ENCODE data around the gene MAN1A2.

The MAN1A2 gene

GRCh38 chr1:117387060-117387633 lies 19.9 kb downstream of the MAN1A2 start:
- Histone ChIP-seq H3K9ac (ENCODE audit: low read length) (no peak overlapping the region), H3K9me3 (ENCODE audit: control insufficient read depth, low read length) (peaks cover 13% of the 10 kb centered on the region), H3K4me3 (ENCODE audit: low read length) (no peak overlapping the region), H3K27me3 (replicated peaks; ENCODE audit: control insufficient read depth, insufficient read depth, low read length) (no peaks in the 10 kb centered on the region), H3K4me1 (ENCODE audit: control insufficient read depth, insufficient read depth, low read length) (no peaks in the 10 kb centered on the region), H3K36me3 (ENCODE audit: control insufficient read depth, insufficient read depth, low read length, severe bottlenecking) (no peaks in the 10 kb centered on the region)
- no peak for DNase-seq (ENCODE audit: low read depth)

GRCh38 chr1:117388328-117388727 lies 21.1 kb downstream of the MAN1A2 start:
- H3K9ac ChIP-seq (ENCODE audit: low read length): no peak overlapping the region
- H3K27me3 ChIP-seq (replicated peaks; ENCODE audit: control insufficient read depth, insufficient read depth, low read length): no peaks in the 10 kb centered on the region
- DNase-seq (ENCODE audit: low read depth): no peak
- no peaks in the 10 kb centered on the region for H3K36me3 ChIP-seq (ENCODE audit: control insufficient read depth, insufficient read depth, low read length, severe bottlenecking)
- H3K4me3 ChIP-seq (ENCODE audit: low read length): no peak overlapping the region
- peaks cover 5% of the 10 kb centered on the region for H3K4me1 ChIP-seq (ENCODE audit: control insufficient read depth, insufficient read depth, low read length)
- peaks cover 13% of the 10 kb centered on the region for H3K9me3 ChIP-seq (ENCODE audit: control insufficient read depth, low read length)

GRCh38 chr1:117389284-117389683 lies 22.0 kb downstream of the MAN1A2 start:
- peaks cover 8% of the 10 kb centered on the region for H3K9me3 ChIP-seq (ENCODE audit: control insufficient read depth, low read length)

GRCh38 chr1:117389779-117390178 lies 22.5 kb downstream of the MAN1A2 start:
- Histone ChIP-seq H3K27me3 (replicated peaks; ENCODE audit: control insufficient read depth, insufficient read depth, low read length) (no peaks in the 10 kb centered on the region), H3K4me1 (ENCODE audit: control insufficient read depth, insufficient read depth, low read length) (peaks cover 5% of the 10 kb centered on the region), H3K9me3 (ENCODE audit: control insufficient read depth, low read length) (peaks cover 3% of the 10 kb centered on the region), H3K4me3 (ENCODE audit: low read length) (no peak overlapping the region), H3K9ac (ENCODE audit: low read length) (no peak overlapping the region), H3K36me3 (ENCODE audit: control insufficient read depth, insufficient read depth, low read length, severe bottlenecking) (no peaks in the 10 kb centered on the region)
- DNase-seq (ENCODE audit: low read depth): no peak

More at GRCh38 chr1:117389284-117389683, 22.0 kb downstream of the MAN1A2 start:
- Histone ChIP-seq H3K36me3 (ENCODE audit: control insufficient read depth, insufficient read depth, low read length, severe bottlenecking) (no peaks in the 10 kb centered on the region), H3K4me1 (ENCODE audit: control insufficient read depth, insufficient read depth, low read length) (peaks cover 5% of the 10 kb centered on the region), H3K27me3 (replicated peaks; ENCODE audit: control insufficient read depth, insufficient read depth, low read length) (no peaks in the 10 kb centered on the region), H3K4me3 (ENCODE audit: low read length) (no peak overlapping the region), H3K9ac (ENCODE audit: low read length) (no peak overlapping the region)
- DNase-seq (ENCODE audit: low read depth): no peak

- no peak overlapping the region for H3K4me3 ChIP-seq (ENCODE audit: low read length)
- H3K27me3 ChIP-seq (replicated peaks; ENCODE audit: control insufficient read depth, insufficient read depth, low read length): no peaks in the 10 kb centered on the region
- H3K9ac ChIP-seq (ENCODE audit: low read length): no peak overlapping the region
- no peaks in the 10 kb centered on the region for H3K9me3 ChIP-seq (ENCODE audit: control insufficient read depth, low read length)
- H3K36me3 ChIP-seq (ENCODE audit: control insufficient read depth, insufficient read depth, low read length, severe bottlenecking): no peaks in the 10 kb centered on the region
- DNase-seq (ENCODE audit: low read depth): peak; percentile 5
- peaks cover 5% of the 10 kb centered on the region for H3K4me1 ChIP-seq (ENCODE audit: control insufficient read depth, insufficient read depth, low read length)
These were observed 25.5 kb downstream of the MAN1A2 start for GRCh38 chr1:117392771-117393170.

- Histone ChIP-seq H3K9ac (ENCODE audit: low read length) (no peak overlapping the region), H3K4me3 (ENCODE audit: low read length) (no peak overlapping the region), H3K9me3 (ENCODE audit: control insufficient read depth, low read length) (no peaks in the 10 kb centered on the region), H3K36me3 (ENCODE audit: control insufficient read depth, insufficient read depth, low read length, severe bottlenecking) (no peaks in the 10 kb centered on the region), H3K27me3 (replicated peaks; ENCODE audit: control insufficient read depth, insufficient read depth, low read length) (no peaks in the 10 kb centered on the region), H3K4me1 (ENCODE audit: control insufficient read depth, insufficient read depth, low read length) (peaks cover 5% of the 10 kb centered on the region)
- DNase-seq (ENCODE audit: low read depth): no peak
These were observed 28.8 kb downstream of the MAN1A2 start for GRCh38 chr1:117396074-117396473.

GRCh38 chr1:117396636-117397035 lies 29.4 kb downstream of the MAN1A2 start:
- H3K4me1 ChIP-seq (ENCODE audit: control insufficient read depth, insufficient read depth, low read length): peaks cover 5% of the 10 kb centered on the region
- H3K9me3 ChIP-seq (ENCODE audit: control insufficient read depth, low read length): no peaks in the 10 kb centered on the region
- H3K4me3 ChIP-seq (ENCODE audit: low read length): no peak overlapping the region
- no peaks in the 10 kb centered on the region for H3K36me3 ChIP-seq (ENCODE audit: control insufficient read depth, insufficient read depth, low read length, severe bottlenecking)
- no peak for DNase-seq (ENCODE audit: low read depth)
- no peak overlapping the region for H3K9ac ChIP-seq (ENCODE audit: low read length)
- H3K27me3 ChIP-seq (replicated peaks; ENCODE audit: control insufficient read depth, insufficient read depth, low read length): no peaks in the 10 kb centered on the region

GRCh38 chr1:117398957-117399356 lies 31.7 kb downstream of the MAN1A2 start:
- Histone ChIP-seq H3K27me3 (replicated peaks; ENCODE audit: control insufficient read depth, insufficient read depth, low read length) (no peaks in the 10 kb centered on the region), H3K4me3 (ENCODE audit: low read length) (no peak overlapping the region), H3K9me3 (ENCODE audit: control insufficient read depth, low read length) (no peaks in the 10 kb centered on the region), H3K9ac (ENCODE audit: low read length) (no peak overlapping the region), H3K36me3 (ENCODE audit: control insufficient read depth, insufficient read depth, low read length, severe bottlenecking) (peaks cover 8% of the 10 kb centered on the region), H3K4me1 (ENCODE audit: control insufficient read depth, insufficient read depth, low read length) (no peaks in the 10 kb centered on the region)
- no peak for DNase-seq (ENCODE audit: low read depth)

GRCh38 chr1:117401761-117402160 lies 34.5 kb downstream of the MAN1A2 start:
- Histone ChIP-seq H3K27me3 (replicated peaks; ENCODE audit: control insufficient read depth, insufficient read depth, low read length) (no peaks in the 10 kb centered on the region), H3K9me3 (ENCODE audit: control insufficient read depth, low read length) (no peaks in the 10 kb centered on the region), H3K4me1 (ENCODE audit: control insufficient read depth, insufficient read depth, low read length) (no peaks in the 10 kb centered on the region), H3K4me3 (ENCODE audit: low read length) (no peak overlapping the region), H3K36me3 (ENCODE audit: control insufficient read depth, insufficient read depth, low read length, severe bottlenecking) (peaks cover 18% of the 10 kb centered on the region), H3K9ac (ENCODE audit: low read length) (no peak overlapping the region)
- DNase-seq (ENCODE audit: low read depth): no peak

- peaks cover 30% of the 10 kb centered on the region for H3K36me3 ChIP-seq (ENCODE audit: control insufficient read depth, insufficient read depth, low read length, severe bottlenecking)
- DNase-seq (ENCODE audit: low read depth): no peak
- no peaks in the 10 kb centered on the region for H3K9me3 ChIP-seq (ENCODE audit: control insufficient read depth, low read length)
- H3K4me3 ChIP-seq (ENCODE audit: low read length): no peak overlapping the region
- no peaks in the 10 kb centered on the region for H3K27me3 ChIP-seq (replicated peaks; ENCODE audit: control insufficient read depth, insufficient read depth, low read length)
- H3K9ac ChIP-seq (ENCODE audit: low read length): no peak overlapping the region
- no peaks in the 10 kb centered on the region for H3K4me1 ChIP-seq (ENCODE audit: control insufficient read depth, insufficient read depth, low read length)
These were observed 36.3 kb downstream of the MAN1A2 start for GRCh38 chr1:117403597-117403996.

GRCh38 chr1:117405042-117405441 lies 37.8 kb downstream of the MAN1A2 start:
- Histone ChIP-seq H3K27me3 (replicated peaks; ENCODE audit: control insufficient read depth, insufficient read depth, low read length) (no peaks in the 10 kb centered on the region), H3K9ac (ENCODE audit: low read length) (no peak overlapping the region), H3K4me3 (ENCODE audit: low read length) (no peak overlapping the region), H3K9me3 (ENCODE audit: control insufficient read depth, low read length) (no peaks in the 10 kb centered on the region), H3K36me3 (ENCODE audit: control insufficient read depth, insufficient read depth, low read length, severe bottlenecking) (peaks cover 30% of the 10 kb centered on the region), H3K4me1 (ENCODE audit: control insufficient read depth, insufficient read depth, low read length) (no peaks in the 10 kb centered on the region)
- DNase-seq (ENCODE audit: low read depth): no peak

GRCh38 chr1:117412472-117412871 lies 45.2 kb downstream of the MAN1A2 start:
- H3K4me3 ChIP-seq (ENCODE audit: low read length): no peak overlapping the region
- no peaks in the 10 kb centered on the region for H3K27me3 ChIP-seq (replicated peaks; ENCODE audit: control insufficient read depth, insufficient read depth, low read length)
- H3K9ac ChIP-seq (ENCODE audit: low read length): no peak overlapping the region

More at GRCh38 chr1:117412472-117412871, 45.2 kb downstream of the MAN1A2 start:
- Histone ChIP-seq H3K36me3 (ENCODE audit: control insufficient read depth, insufficient read depth, low read length, severe bottlenecking) (peaks cover 19% of the 10 kb centered on the region), H3K4me1 (ENCODE audit: control insufficient read depth, insufficient read depth, low read length) (no peaks in the 10 kb centered on the region), H3K9me3 (ENCODE audit: control insufficient read depth, low read length) (no peaks in the 10 kb centered on the region)
- DNase-seq (ENCODE audit: low read depth): no peak
